GM21367 (cell line): ENCODE data around the gene OPA3.
"Not testable (repeated sequence)": the region's sequence is repeated elsewhere in the genome, so short reads cannot be mapped to it uniquely, and the experiment has no call there.

Experiments
- ATAC-seq: cut with Tn5 transposase; IDR thresholded peaks from one replicate; pipeline ENCODE4 v1.9.1; 2021; ENCODE audit not compliant: unreplicated experiment

OPA3 gene

GRCh38 chr19:45522010-45522941 lies 62.3 kb downstream of the OPA3 start:
- no peak for ATAC-seq

- ATAC-seq = no peak
These were observed 66.2 kb downstream of the OPA3 start for GRCh38 chr19:45518469-45518826.

- no peak for ATAC-seq
These were observed 66.7 kb downstream of the OPA3 start for GRCh38 chr19:45517641-45518468.

GRCh38 chr19:45517238-45517637 lies 67.4 kb downstream of the OPA3 start:
- ATAC-seq = no peak

- ATAC-seq = no peak
These were observed 68.7 kb downstream of the OPA3 start for GRCh38 chr19:45515807-45516401.

GRCh38 chr19:45515081-45515624 lies 69.4 kb downstream of the OPA3 start:
- no peak for ATAC-seq

GRCh38 chr19:45514376-45515051 lies 70.1 kb downstream of the OPA3 start:
- no peak for ATAC-seq

GRCh38 chr19:45512881-45513483 lies 71.6 kb downstream of the OPA3 start:
- ATAC-seq = no peak

- no peak for ATAC-seq
These were observed 73.5 kb downstream of the OPA3 start for GRCh38 chr19:45511074-45511473.

- ATAC-seq = not testable (repeated sequence)
These were observed 74.2 kb downstream of the OPA3 start for GRCh38 chr19:45510352-45510751.

GRCh38 chr19:45509692-45510015 lies 74.9 kb downstream of the OPA3 start:
- ATAC-seq = no peak

- ATAC-seq = no peak
These were observed 75.5 kb downstream of the OPA3 start for GRCh38 chr19:45508861-45509691.

GRCh38 chr19:45508417-45508860 lies 76.2 kb downstream of the OPA3 start:
- ATAC-seq = no peak

GRCh38 chr19:45507872-45508416 lies 76.7 kb downstream of the OPA3 start:
- ATAC-seq = no peak

GRCh38 chr19:45506989-45507871 lies 77.4 kb downstream of the OPA3 start, which contains the start of gene VASP:
VASP (plus strand) TSS chr19:45507479; CDS start chr19:45507772, 293 bp downstream.
- ATAC-seq = peak; percentile 35

GRCh38 chr19:45506246-45506988 lies 78.2 kb downstream of the OPA3 start:
- ATAC-seq = peak; percentile 45

- no peak for ATAC-seq
These were observed 78.7 kb downstream of the OPA3 start for GRCh38 chr19:45505996-45506245.
